Spleen (tissue), 11 donors: Measurements from ENCODE around the gene VEPH1. TPM values are rescaled to one million over a fixed set of nuclear protein-coding genes. Genes with fewer than 3 reads are reported as not detected.
A peak's percentile ranks its signal among the peaks of the same experiment; 100 is the strongest.

Experiments
- DNase-seq: peaks from one replicate; pipeline ENCODE4 v3.0.0-alpha.2; 2020
- H3K27ac ChIP-seq, 8 donors: fragments of 200-600 bp; sonication (generic) in 7 of 8; 1 replicate in 4 of 8; 2 replicates in 4 of 8; pipeline versions ENCODE4 v1.5.0 to v1.8.0; 2016 to 2021; ENCODE audit warnings: inconsistent platforms in 4 of 8, mild to moderate bottlenecking in 4 of 8, moderate library complexity in 1 of 8
- H3K27me3 ChIP-seq, 7 donors: fragments of 200-600 bp; sonication (generic) in 6 of 7; replicated peaks in 1 of 7; 1 replicate in 4 of 7; 2 replicates in 3 of 7; pipeline versions ENCODE4 v1.5.0 to v1.8.0; 2016 to 2021; ENCODE audit warnings: inconsistent platforms in 3 of 7, mild to moderate bottlenecking in 1 of 7
- H3K36me3 ChIP-seq, 6 donors: fragments of 200-600 bp; sonication (generic) in 5 of 6; 1 replicate in 4 of 6; 2 replicates in 2 of 6; pipeline versions ENCODE4 v1.5.0 to v1.8.0; 2016 to 2021; ENCODE audit warnings: inconsistent platforms in 2 of 6
- H3K4me1 ChIP-seq, 6 donors: fragments of 200-600 bp; sonication (generic) in 5 of 6; 1 replicate in 3 of 6; 2 replicates in 3 of 6; pipeline versions ENCODE4 v1.5.0 to v1.8.0; 2016 to 2021; ENCODE audit warnings: inconsistent platforms in 3 of 6
- H3K4me3 ChIP-seq, 8 donors: fragments of 200-600 bp; sonication (generic) in 7 of 8; 1 replicate in 4 of 8; 2 replicates in 4 of 8; pipeline versions ENCODE4 v1.5.0 to v1.8.0; 2016 to 2021; ENCODE audit warnings: inconsistent platforms in 4 of 8, mild to moderate bottlenecking in 4 of 8, moderate library complexity in 2 of 8
- H3K9me3 ChIP-seq, 8 donors: fragments of 200-600 bp; sonication (generic) in 7 of 8; 1 replicate in 4 of 8; 2 replicates in 4 of 8; pipeline versions ENCODE4 v1.5.0 to v1.8.0; 2016 to 2021; ENCODE audit warnings: inconsistent platforms in 4 of 8
- CTCF ChIP-seq, 11 experiments: fragments of 200-600 bp in 7 of 11; fragments of 450-650 bp in 4 of 11; sonication (generic) in 4 of 11; IDR thresholded peaks in 8 of 11; conservative IDR thresholded peaks in 3 of 11; 1 replicate in 7 of 11; 2 replicates in 4 of 11; pipeline versions ENCODE4 v1.4.0 to v1.8.0; 2016 to 2021; ENCODE audit warnings: antibody characterized with exemption in 11 of 11, inconsistent platforms in 4 of 11, mild to moderate bottlenecking in 1 of 11
- POLR2A ChIP-seq, 3 donors: fragments of 450-650 bp; IDR thresholded peaks; one replicate each; pipeline ENCODE4 v1.5.1; 2017; ENCODE audit warnings: antibody characterized with exemption in 3 of 3, mild to moderate bottlenecking in 1 of 3
- POLR2AphosphoS5 ChIP-seq, 3 donors: sonication (generic); formaldehyde crosslinking; IDR thresholded peaks; one replicate each; pipeline ENCODE4 v1.5.1; 2017; ENCODE audit warnings: antibody characterized with exemption in 3 of 3
- WGBS, 5 donors: extraction: QIAGEN DNeasy Blood & Tissue Kit in 3 of 5; methylation state at CpG; one replicate each; pipeline versions ENCODE4 v1.1.5 to v1.1.7; 2013 to 2018; 5-methylcytosine and 5-hydroxymethylcytosine counted together
- intact Hi-C: fragments of 100-400 bp; cut with DNase I; formaldehyde crosslinking; loops from one replicate; pipeline ENCODE4 v1.15.0; 2023; ENCODE audit warnings: low total_unique reads
- polyA plus RNA-seq, 3 donors: library from polyadenylated mRNA; stranded (reverse); fragments of 200-250 nt; gene quantifications; one replicate each; pipeline ENCODE4 v1.2.1, GENCODE V29; 2013
- total RNA-seq, 7 donors: library from RNA; depleted of rRNA in 3 of 7; stranded (reverse); fragments of >200 nt in 3 of 7; fragmentation: NEBNext Ultra II Directional in 4 of 7; extraction: Animal tissue kit (Norgen Biotek cat#: 25700) in 4 of 7; gene quantifications; one replicate each; pipeline versions ENCODE4 v1.1.0 to v1.2.1, GENCODE V29; 2016 to 2021
- donor health status: healthy with polysubstance abuse.
- donor health status: DM: no; HTN: no; CAD: no; lungs with moderate emphysema.
- donor health status: DM: no; HTN: no; CAD: no.
- donor health status: Bipolar disorder and iron deficiency.
- donor health status: healthy.
- donor health status: DM: no; HTN: no; CAD: no.
- donor health status: DM: yes; HTN: yes; CAD: no.

The VEPH1 gene
- total and polyA plus RNA-seq, 10 donors, result 0.26 to 19.6 (median 5.8) TPM

- Histone ChIP-seq H3K27ac (peak overlapping the region in 1 of 8 donors; percentile 79), H3K4me1 (peaks cover 0 to 4% (median 0%) of the 10 kb centered on the region in 6 donors), H3K4me3 (no peak overlapping the region), H3K27me3 (no peaks in the 10 kb centered on the region), H3K36me3 (no peaks in the 10 kb centered on the region), H3K9me3 (peaks cover 0 to 3% (median 0%) of the 10 kb centered on the region in 8 donors)
- intact Hi-C loops, result no loop called here
- TF ChIP-seq CTCF (IDR thresholded peaks at IDR 0.05 in 8 of 11, conservative IDR thresholded peaks at IDR 0.05 in 3 of 11) (no peak), POLR2A (IDR thresholded peaks at IDR 0.05) (no peak), POLR2AphosphoS5 (IDR thresholded peaks at IDR 0.05) (no peak)
- WGBS, 5 donors, result 82 to 99% (median 97%) methylated on average over 2 of the region's 2 CpGs
- DNase-seq, result no peak
These were observed 93.7 kb downstream of the VEPH1 start for GRCh38 chr3:157409516-157409915.

GRCh38 chr3:157408499-157409149 lies 94.6 kb downstream of the VEPH1 start:
- WGBS, 5 donors, result 62 to 76% (median 67%) methylated on average over 4 of the region's 4 CpGs
- TF ChIP-seq POLR2A (IDR thresholded peaks at IDR 0.05) (no peak), CTCF (IDR thresholded peaks at IDR 0.05 in 8 of 11, conservative IDR thresholded peaks at IDR 0.05 in 3 of 11) (no peak), POLR2AphosphoS5 (IDR thresholded peaks at IDR 0.05) (no peak)
- Histone ChIP-seq H3K36me3 (no peaks in the 10 kb centered on the region), H3K9me3 (peaks cover 0 to 3% (median 0%) of the 10 kb centered on the region in 8 donors), H3K27me3 (no peaks in the 10 kb centered on the region), H3K4me3 (no peak overlapping the region), H3K27ac (peak overlapping the region in 2 of 8 donors; percentile 73 to 79), H3K4me1 (peaks cover 0 to 4% (median 0%) of the 10 kb centered on the region in 6 donors)
- intact Hi-C loops, result no loop called here
- DNase-seq, result no peak

GRCh38 chr3:157407769-157408168 lies 95.4 kb downstream of the VEPH1 start:
- WGBS, 5 donors, result 69 to 91% (median 89%) methylated on average over 3 of the region's 3 CpGs
- TF ChIP-seq POLR2AphosphoS5 (IDR thresholded peaks at IDR 0.05), result no peak
- TF ChIP-seq CTCF (IDR thresholded peaks at IDR 0.05 in 8 of 11, conservative IDR thresholded peaks at IDR 0.05 in 3 of 11), result no peak
- no peak for TF ChIP-seq POLR2A (IDR thresholded peaks at IDR 0.05)
- intact Hi-C loops, result no loop called here
- no peak overlapping the region for H3K4me3 ChIP-seq
- peaks cover 0 to 4% (median 0%) of the 10 kb centered on the region in 6 donors for H3K4me1 ChIP-seq
- no peaks in the 10 kb centered on the region for H3K36me3 ChIP-seq
- H3K27me3 ChIP-seq, result no peaks in the 10 kb centered on the region
- peak overlapping the region in 5 of 8 donors; percentile 52 to 79 (median 73) for H3K27ac ChIP-seq
- peaks cover 0 to 3% (median 0%) of the 10 kb centered on the region in 8 donors for H3K9me3 ChIP-seq
- no peak for DNase-seq

- no peak for TF ChIP-seq CTCF (IDR thresholded peaks at IDR 0.05 in 8 of 11, conservative IDR thresholded peaks at IDR 0.05 in 3 of 11)
- TF ChIP-seq POLR2A (IDR thresholded peaks at IDR 0.05), result peak in 1 of 3 donors; percentile 8
- peak in 1 of 3 donors; percentile 75 for TF ChIP-seq POLR2AphosphoS5 (IDR thresholded peaks at IDR 0.05)
- Histone ChIP-seq H3K9me3 (no peaks in the 10 kb centered on the region), H3K4me1 (peaks cover 0 to 4% (median 0%) of the 10 kb centered on the region in 6 donors), H3K27me3 (no peaks in the 10 kb centered on the region), H3K27ac (peak overlapping the region in 7 of 8 donors; percentile 44 to 79 (median 72)), H3K36me3 (no peaks in the 10 kb centered on the region), H3K4me3 (no peak overlapping the region)
- intact Hi-C loops, result no loop called here
- DNase-seq, result no peak
- 62 to 73% (median 65%) methylated on average over 5 of the region's 5 CpGs for WGBS, 5 donors
These were observed 96.8 kb downstream of the VEPH1 start for GRCh38 chr3:157406394-157406793.
